PC-3 (cell line): Measurements from ENCODE around the gene CHTOP. TPM values are rescaled to one million over a fixed set of nuclear protein-coding genes. Genes with fewer than 3 reads are reported as not detected.
A peak's percentile ranks its signal among the peaks of the same experiment; 100 is the strongest.
"Not testable (repeated sequence)": the region's sequence is repeated elsewhere in the genome, so short reads cannot be mapped to it uniquely, and the experiment has no call there.

Experiments
- ATAC-seq: fragments of 200-7000 bp; cut with Tn5 transposase; 2 replicates; pipeline ENCODE4 v1.9.1; 2020; ENCODE audit warnings: mild to moderate bottlenecking, moderate library complexity
- BruUV-seq: library from RNA; stranded (reverse); fragments of 400-500 nt; replicated peaks from 2 replicates; lab custom pipeline; 2021; lab: Mats Ljungman, UMichigan
- CTCF ChIA-PET: fragments of 300-600 bp; sonication (Branson Sonifier 250); formaldehyde crosslinking; loops from one replicate; lab custom pipeline; 2022; ENCODE audit warnings: antibody characterized with exemption; lab: Charles Lee
- POLR2A ChIA-PET: fragments of 300-600 bp; sonication (Branson Sonifier 250); formaldehyde crosslinking; loops from one replicate; lab custom pipeline; 2022; ENCODE audit warnings: antibody characterized with exemption; ENCODE audit not compliant: unreplicated experiment; lab: Charles Lee
- DNase-seq: peaks from one replicate; pipeline ENCODE4 v3.0.0-alpha.2; 2015
- H2AFZ ChIP-seq: fragments of 300-600 bp; sonication (generic); 2 replicates; pipeline ENCODE4 v1.6.0; 2016; ENCODE audit warnings: antibody characterized with exemption, low read length
- H3F3A ChIP-seq: fragments of 300-600 bp; sonication (generic); one replicate; pipeline ENCODE4 v1.6.0; 2017; ENCODE audit warnings: antibody characterized with exemption, low read length, control low read depth, mild to moderate bottlenecking; ENCODE audit not compliant: unreplicated experiment
- H3K27ac ChIP-seq: fragments of 300-600 bp; sonication (generic); 2 replicates; pipeline ENCODE4 v1.5.1; 2016; ENCODE audit warnings: mild to moderate bottlenecking, low read length
- H3K27me3 ChIP-seq: fragments of 300-600 bp; sonication (generic); 2 replicates; pipeline ENCODE4 v1.6.1; 2016; ENCODE audit warnings: low read length, mixed read lengths
- H3K36me3 ChIP-seq: fragments of 300-600 bp; sonication (generic); 2 replicates; pipeline ENCODE4 v1.6.1; 2016; ENCODE audit warnings: low read depth, mixed run types, low read length, mixed read lengths
- H3K4me1 ChIP-seq: fragments of 300-600 bp; sonication (generic); 2 replicates; pipeline ENCODE4 v1.5.1; 2016; ENCODE audit warnings: low read length; ENCODE audit not compliant: insufficient read depth
- H3K4me2 ChIP-seq: fragments of 300-600 bp; sonication (generic); 2 replicates; pipeline ENCODE4 v1.6.0; 2016; ENCODE audit warnings: low read length
- H3K4me3 ChIP-seq: fragments of 300-600 bp; sonication (generic); 2 replicates; pipeline ENCODE4 v1.5.1; 2016; ENCODE audit warnings: mild to moderate bottlenecking, low read length, mixed read lengths
- H3K79me2 ChIP-seq: fragments of 300-600 bp; sonication (generic); 2 replicates; pipeline ENCODE4 v1.6.1; 2017; ENCODE audit warnings: low read length, mixed read lengths
- H3K9ac ChIP-seq: fragments of 300-600 bp; sonication (generic); 2 replicates; pipeline ENCODE4 v1.6.0; 2016; ENCODE audit warnings: mild to moderate bottlenecking, low read length
- H3K9me2 ChIP-seq: fragments of 300-600 bp; sonication (generic); replicated peaks from 2 replicates; pipeline ENCODE4 v1.6.1; 2016; ENCODE audit warnings: mixed run types, low read length, mixed read lengths
- H3K9me3 ChIP-seq: fragments of 300-600 bp; sonication (generic); 2 replicates; pipeline ENCODE4 v1.6.1; 2016; ENCODE audit warnings: low read length, mixed read lengths
- H4K20me1 ChIP-seq: fragments of 300-600 bp; sonication (generic); 2 replicates; pipeline ENCODE4 v1.6.1; 2016; ENCODE audit warnings: low read length, mixed read lengths
- EZH2 ChIP-seq: fragments of 300-600 bp; sonication (generic); IDR thresholded peaks from one replicate; pipeline ENCODE4 v1.6.1; 2017; ENCODE audit warnings: antibody characterized with exemption, mild to moderate bottlenecking, low read length; ENCODE audit not compliant: unreplicated experiment
- EZH2phosphoT487 ChIP-seq: fragments of 300-600 bp; sonication (generic); IDR thresholded peaks from 2 replicates; pipeline ENCODE4 v1.6.1; 2018; ENCODE audit warnings: mild to moderate bottlenecking, antibody characterized with exemption, low read length, borderline replicate concordance
- intact Hi-C: fragments of 100-400 bp; cut with micrococcal nuclease; formaldehyde crosslinking; loops from 2 replicates; pipeline ENCODE4 v1.9.0; 2023
- total RNA-seq: library from RNA; depleted of rRNA; stranded (reverse); fragments of >200 nt; gene quantifications from 2 replicates; pipeline ENCODE4 v1.2.3, GENCODE V29; 2014
- TF ChIP-seq, protein P1 (sequence below): fragments of 300-600 bp; sonication (generic); conservative IDR thresholded peaks from 2 replicates; pipeline ENCODE4 v1.5.1; 2017; ENCODE audit warnings: antibody characterized with exemption, low read depth, mild to moderate bottlenecking, low read length

CHTOP gene
- total RNA-seq, 1 experiment from 2014 or later, result 101 TPM

DNA sequence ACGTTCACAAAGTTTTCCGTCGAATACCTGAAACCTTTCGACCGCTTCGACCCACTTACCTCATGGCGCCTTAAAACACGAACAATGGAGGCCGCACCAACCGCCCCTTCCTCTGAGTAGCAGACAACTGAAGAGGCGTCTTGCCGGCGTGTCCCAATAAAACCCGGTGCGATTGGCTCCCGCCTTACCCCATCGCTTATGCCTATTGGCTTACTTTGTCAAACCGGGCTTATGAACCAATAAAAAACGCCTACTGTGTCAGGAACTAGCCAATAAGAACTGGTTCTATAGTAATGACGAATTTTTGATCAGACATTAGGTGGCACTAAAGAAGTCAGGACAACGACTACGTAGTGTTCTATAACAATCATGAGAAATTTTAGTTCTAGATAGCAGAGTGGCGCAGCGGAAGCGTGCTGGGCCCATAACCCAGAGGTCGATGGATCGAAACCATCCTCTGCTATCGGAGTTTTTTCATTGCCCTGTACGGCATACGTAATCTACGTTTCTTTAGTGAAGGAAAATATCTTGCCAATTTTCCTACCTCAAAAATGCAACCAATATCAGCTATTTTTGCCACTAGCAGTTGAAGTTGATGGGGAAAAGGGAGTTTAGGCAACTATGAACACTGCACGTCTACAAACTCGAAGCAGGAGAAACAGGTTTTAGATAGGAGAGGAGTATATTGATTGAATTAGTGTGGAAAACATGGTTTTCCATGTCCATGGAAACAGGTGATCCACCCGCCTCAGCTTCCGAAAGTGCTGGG lies 37.2 kb downstream of the CHTOP start, which contains the start of gene ILF2:
TSS of gene ILF2 (minus strand) at position 135 of the 769 bp plus-strand sequence. CDS start at position 64, 71 bp downstream.
- Histone ChIP-seq H3K4me2 (peak within 1 kb of the TSS; percentile 94), H3K9me2 (no peaks in the 10 kb centered on the region), H3K36me3 (peaks cover 40% of the 10 kb centered on the region), H3K27ac (peak within 1 kb of the TSS; percentile 52), H2AFZ (peak within 1 kb of the TSS; percentile 90), H3K4me1 (peaks cover 17% of the 10 kb centered on the region), H3K27me3 (no peaks in the 10 kb centered on the region), H3K9me3 (no peaks in the 10 kb centered on the region), H4K20me1 (peaks cover 18% of the 10 kb centered on the region), H3K79me2 (peaks cover 48% of the 10 kb centered on the region), H3K9ac (peak within 1 kb of the TSS; percentile 95), H3F3A (peaks cover 18% of the 10 kb centered on the region), H3K4me3 (peak within 1 kb of the TSS; percentile 89)
- intact Hi-C loops, result loop anchor here (1.0 to 10.0 kb wide), 5 partner anchors 37 to 316 kb away; partner anchors contain the start of genes CHTOP and S100A9
- peak; percentile 87 for ATAC-seq
- TF ChIP-seq, protein P1, sequence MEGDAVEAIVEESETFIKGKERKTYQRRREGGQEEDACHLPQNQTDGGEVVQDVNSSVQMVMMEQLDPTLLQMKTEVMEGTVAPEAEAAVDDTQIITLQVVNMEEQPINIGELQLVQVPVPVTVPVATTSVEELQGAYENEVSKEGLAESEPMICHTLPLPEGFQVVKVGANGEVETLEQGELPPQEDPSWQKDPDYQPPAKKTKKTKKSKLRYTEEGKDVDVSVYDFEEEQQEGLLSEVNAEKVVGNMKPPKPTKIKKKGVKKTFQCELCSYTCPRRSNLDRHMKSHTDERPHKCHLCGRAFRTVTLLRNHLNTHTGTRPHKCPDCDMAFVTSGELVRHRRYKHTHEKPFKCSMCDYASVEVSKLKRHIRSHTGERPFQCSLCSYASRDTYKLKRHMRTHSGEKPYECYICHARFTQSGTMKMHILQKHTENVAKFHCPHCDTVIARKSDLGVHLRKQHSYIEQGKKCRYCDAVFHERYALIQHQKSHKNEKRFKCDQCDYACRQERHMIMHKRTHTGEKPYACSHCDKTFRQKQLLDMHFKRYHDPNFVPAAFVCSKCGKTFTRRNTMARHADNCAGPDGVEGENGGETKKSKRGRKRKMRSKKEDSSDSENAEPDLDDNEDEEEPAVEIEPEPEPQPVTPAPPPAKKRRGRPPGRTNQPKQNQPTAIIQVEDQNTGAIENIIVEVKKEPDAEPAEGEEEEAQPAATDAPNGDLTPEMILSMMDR, result peak; percentile 54
- TF ChIP-seq EZH2phosphoT487 (no peak), EZH2 (no peak)
- BruUV-seq, result TSS peak; percentile 97
- POLR2A ChIA-PET, result interaction anchor here (0.8 to 1.2 kb wide), 2 partner anchors 44 to 57 kb away, joined by 3 to 18 read pairs; partner anchors contain the start of genes INTS3 and S100A13
- peak; percentile 100 for DNase-seq
- CTCF ChIA-PET, result no interaction called here

DNA sequence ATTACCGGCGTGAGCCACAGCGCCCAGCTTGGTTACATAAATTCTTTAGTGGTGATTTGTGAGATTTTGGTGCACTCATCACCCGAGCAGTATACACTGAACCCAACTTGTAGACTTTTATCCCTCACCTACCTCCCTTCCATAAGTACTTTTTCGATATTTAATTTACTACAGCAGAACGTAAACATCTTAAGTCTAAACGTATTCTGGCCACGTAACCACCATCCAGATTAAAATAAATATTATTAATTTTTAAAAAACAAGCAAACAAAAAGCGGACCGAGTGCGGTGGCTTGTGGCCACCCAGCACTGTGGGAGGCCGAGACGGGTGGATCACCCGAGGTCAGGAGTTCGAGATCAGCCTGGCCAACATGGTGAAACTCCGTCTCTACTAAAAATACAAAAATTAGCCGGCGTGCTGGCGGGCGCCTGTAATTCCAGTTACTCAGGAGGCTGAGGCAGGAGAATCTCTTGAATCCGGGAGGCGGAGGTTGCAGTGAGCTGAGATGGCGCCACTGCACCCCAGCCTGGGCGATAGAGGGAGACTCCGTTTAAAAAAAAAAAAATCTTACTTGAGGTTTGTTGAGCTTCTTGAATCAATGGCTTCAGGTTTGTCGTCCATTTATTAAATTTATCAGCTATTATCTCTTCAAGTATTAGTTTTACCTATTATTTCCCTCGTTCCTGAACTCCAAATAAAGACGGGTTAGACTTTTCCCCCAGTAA lies 37.9 kb downstream of the CHTOP start:
- not testable (repeated sequence) for H3K9me3 ChIP-seq, DNase-seq, H3K9me2 ChIP-seq, H3K27me3 ChIP-seq, BruUV-seq
- H4K20me1 ChIP-seq, result peaks cover 18% of the 10 kb centered on the region
- peaks cover 40% of the 10 kb centered on the region for H3K79me2 ChIP-seq
- H3K36me3 ChIP-seq, result peaks cover 33% of the 10 kb centered on the region
- H3K4me1 ChIP-seq, result peaks cover 17% of the 10 kb centered on the region
- ChIA-PET CTCF (interaction anchor here (0.6 kb wide), 2 partner anchors 95 to 292 kb away, joined by 4 to 7 read pairs; no protein-coding TSS in a partner anchor), POLR2A (interaction anchor here (0.6 to 1.2 kb wide), 4 partner anchors 44 to 391 kb away, joined by 3 to 18 read pairs (median 4); partner anchors contain the start of genes INTS3 and S100A13)
- peak overlapping the region; percentile 60 for H3K9ac ChIP-seq
- H3K4me3 ChIP-seq, result peak overlapping the region; percentile 61
- intact Hi-C loops, result loop anchor here (1.0 to 10.0 kb wide), 5 partner anchors 37 to 317 kb away; partner anchors contain the start of genes CHTOP and S100A9
- H3F3A ChIP-seq, result peaks cover 18% of the 10 kb centered on the region
- ATAC-seq, result peak; percentile 73
- H3K27ac ChIP-seq, result peak overlapping the region; percentile 52
- peak overlapping the region; percentile 78 for H3K4me2 ChIP-seq
- peak overlapping the region; percentile 90 for H2AFZ ChIP-seq

DNA sequence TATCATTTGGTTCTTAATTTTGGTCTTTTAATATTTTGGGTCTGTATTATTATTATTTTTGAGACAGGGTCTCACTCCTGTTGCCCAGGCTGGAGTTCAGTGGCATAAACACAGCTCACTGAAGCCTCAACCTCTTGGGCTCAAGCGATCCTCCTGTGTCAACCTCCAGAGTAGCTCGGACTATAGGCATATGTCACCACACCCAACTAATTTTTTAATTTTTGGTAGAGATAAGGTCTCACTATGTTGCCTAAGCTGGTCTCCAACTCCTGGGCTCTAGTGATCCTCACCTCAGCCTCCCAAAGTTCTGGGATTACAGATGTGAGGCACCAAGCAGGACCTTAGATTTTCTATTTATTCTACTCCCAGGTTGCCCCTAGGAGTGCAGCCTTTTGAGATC lies 39.6 kb downstream of the CHTOP start:
- DNase-seq (no peak), ATAC-seq (no peak)
- H2AFZ ChIP-seq, result no peak overlapping the region
- CTCF ChIA-PET, result interaction anchor here (0.6 kb wide), 1 partner anchor 75 kb away, joined by 3 read pairs; no protein-coding TSS in a partner anchor
- no peaks in the 10 kb centered on the region for H3K9me3 ChIP-seq
- no peak overlapping the region for H3K4me2 ChIP-seq
- H3K4me1 ChIP-seq, result peaks cover 19% of the 10 kb centered on the region
- TF ChIP-seq EZH2 (no peak), EZH2phosphoT487 (no peak)
- TF ChIP-seq, protein P1, result no peak
- no peak overlapping the region for H3K9ac ChIP-seq
- H3F3A ChIP-seq, result peaks cover 12% of the 10 kb centered on the region
- peaks cover 15% of the 10 kb centered on the region for H3K36me3 ChIP-seq
- H3K27me3 ChIP-seq, result peaks cover 6% of the 10 kb centered on the region; the same call in 1 of the 2 replicates
- POLR2A ChIA-PET, result no interaction called here
- no peaks in the 10 kb centered on the region for H3K9me2 ChIP-seq
- H3K27ac ChIP-seq, result no peak overlapping the region
- no peak overlapping the region for H3K4me3 ChIP-seq
- H4K20me1 ChIP-seq, result peaks cover 10% of the 10 kb centered on the region
- BruUV-seq, result no TSS peak
- peaks cover 23% of the 10 kb centered on the region for H3K79me2 ChIP-seq
- intact Hi-C loops, result loop anchor here (10.0 kb wide), 1 partner anchor 319 kb away; the partner anchor contains the start of gene S100A9
